H1 (cell line): Measurements from ENCODE around the gene GALK1. TPM values are rescaled to one million over a fixed set of nuclear protein-coding genes. Genes with fewer than 3 reads are reported as not detected.

Experiments
- ASH2L ChIP-seq: fragments of 200-600, 300-600 bp; sonication (generic); IDR thresholded peaks from one replicate; pipeline ENCODE4 v1.7.1; 2017; ENCODE audit warnings: low read length
- CEBPB ChIP-seq: IDR thresholded peaks from 2 replicates; pipeline ENCODE4 v1.6.1; 2012; ENCODE audit warnings: low read depth, low read length
- POLR2A ChIP-seq, 2 experiments: IDR thresholded peaks; 1 replicate in 1 of 2; 2 replicates in 1 of 2; pipeline ENCODE4 v1.6.1; 2011; ENCODE audit warnings: low read depth in 2 of 2, low read length in 2 of 2, mild to moderate bottlenecking in 2 of 2; ENCODE audit errors: control extremely low read depth in 1 of 2
- SP1 ChIP-seq: IDR thresholded peaks from 2 replicates; pipeline ENCODE4 v1.6.1; 2011; ENCODE audit warnings: low read depth, low read length
- polyA plus RNA-seq, 7 experiments: library from polyadenylated mRNA; depleted of rRNA in 3 of 7; stranded (reverse) in 5 of 7; unstranded in 2 of 7; fragments of >200 nt in 5 of 7; fragments of 200-250 nt in 2 of 7; gene quantifications; 1 replicate in 5 of 7; 2 replicates in 1 of 7; 4 replicates in 1 of 7; pipeline versions ENCODE4 v1.2.1 to v1.2.3, GENCODE V29; 2011 to 2013; ENCODE audit warnings: missing spikeins in 2 of 7, mixed read lengths in 2 of 7
- total RNA-seq: library from RNA; stranded (reverse); fragmentation: NEBNext Ultra II Directional; extraction: Animal tissue kit (Norgen Biotek cat#: 25700); gene quantifications from 2 replicates; pipeline ENCODE4 v1.2.1, GENCODE V29; 2021

Gene GALK1
- total and polyA plus RNA-seq, 2 of the 8 experiments (the other 6 are each of a cell fraction or from before 2014, with no cell fraction given): 34.1 to 47.9 TPM

- TF ChIP-seq POLR2A (IDR thresholded peaks at IDR 0.05; ENCODE audit: control extremely low read depth in 1 of 2, low read depth in 2 of 2, low read length in 2 of 2) (peak; percentile 65 to 81), CEBPB (no peak), SP1 (no peak), ASH2L (no peak)
These were observed 10.1 kb upstream of the GALK1 start (continued) for GRCh38 chr17:75774991-75775668.
